Spleen (tissue), 11 donors: ENCODE results near the gene PXDN. TPM values are rescaled to one million over a fixed set of nuclear protein-coding genes. Genes with fewer than 3 reads are reported as not detected.

Source experiments
- DNase-seq: peaks from one replicate; pipeline ENCODE4 v3.0.0-alpha.2; 2020
- H3K27ac ChIP-seq, 8 donors: fragments of 200-600 bp; sonication (generic) in 7 of 8; 1 replicate in 4 of 8; 2 replicates in 4 of 8; pipeline versions ENCODE4 v1.5.0 to v1.8.0; 2016 to 2021; ENCODE audit warnings: inconsistent platforms in 4 of 8, mild to moderate bottlenecking in 4 of 8, moderate library complexity in 1 of 8
- H3K27me3 ChIP-seq, 7 donors: fragments of 200-600 bp; sonication (generic) in 6 of 7; replicated peaks in 1 of 7; 1 replicate in 4 of 7; 2 replicates in 3 of 7; pipeline versions ENCODE4 v1.5.0 to v1.8.0; 2016 to 2021; ENCODE audit warnings: inconsistent platforms in 3 of 7, mild to moderate bottlenecking in 1 of 7
- H3K36me3 ChIP-seq, 6 donors: fragments of 200-600 bp; sonication (generic) in 5 of 6; 1 replicate in 4 of 6; 2 replicates in 2 of 6; pipeline versions ENCODE4 v1.5.0 to v1.8.0; 2016 to 2021; ENCODE audit warnings: inconsistent platforms in 2 of 6
- H3K4me1 ChIP-seq, 6 donors: fragments of 200-600 bp; sonication (generic) in 5 of 6; 1 replicate in 3 of 6; 2 replicates in 3 of 6; pipeline versions ENCODE4 v1.5.0 to v1.8.0; 2016 to 2021; ENCODE audit warnings: inconsistent platforms in 3 of 6
- H3K4me3 ChIP-seq, 8 donors: fragments of 200-600 bp; sonication (generic) in 7 of 8; 1 replicate in 4 of 8; 2 replicates in 4 of 8; pipeline versions ENCODE4 v1.5.0 to v1.8.0; 2016 to 2021; ENCODE audit warnings: inconsistent platforms in 4 of 8, mild to moderate bottlenecking in 4 of 8, moderate library complexity in 2 of 8
- H3K9me3 ChIP-seq, 8 donors: fragments of 200-600 bp; sonication (generic) in 7 of 8; 1 replicate in 4 of 8; 2 replicates in 4 of 8; pipeline versions ENCODE4 v1.5.0 to v1.8.0; 2016 to 2021; ENCODE audit warnings: inconsistent platforms in 4 of 8
- CTCF ChIP-seq, 11 experiments: fragments of 200-600 bp in 7 of 11; fragments of 450-650 bp in 4 of 11; sonication (generic) in 4 of 11; IDR thresholded peaks in 8 of 11; conservative IDR thresholded peaks in 3 of 11; 1 replicate in 7 of 11; 2 replicates in 4 of 11; pipeline versions ENCODE4 v1.4.0 to v1.8.0; 2016 to 2021; ENCODE audit warnings: antibody characterized with exemption in 11 of 11, inconsistent platforms in 4 of 11, mild to moderate bottlenecking in 1 of 11
- POLR2A ChIP-seq, 3 donors: fragments of 450-650 bp; IDR thresholded peaks; one replicate each; pipeline ENCODE4 v1.5.1; 2017; ENCODE audit warnings: antibody characterized with exemption in 3 of 3, mild to moderate bottlenecking in 1 of 3
- POLR2AphosphoS5 ChIP-seq, 3 donors: sonication (generic); formaldehyde crosslinking; IDR thresholded peaks; one replicate each; pipeline ENCODE4 v1.5.1; 2017; ENCODE audit warnings: antibody characterized with exemption in 3 of 3
- WGBS, 5 donors: extraction: QIAGEN DNeasy Blood & Tissue Kit in 3 of 5; methylation state at CpG; one replicate each; pipeline versions ENCODE4 v1.1.5 to v1.1.7; 2013 to 2018; 5-methylcytosine and 5-hydroxymethylcytosine counted together
- intact Hi-C: fragments of 100-400 bp; cut with DNase I; formaldehyde crosslinking; loops from one replicate; pipeline ENCODE4 v1.15.0; 2023; ENCODE audit warnings: low total_unique reads
- polyA plus RNA-seq, 3 donors: library from polyadenylated mRNA; stranded (reverse); fragments of 200-250 nt; gene quantifications; one replicate each; pipeline ENCODE4 v1.2.1, GENCODE V29; 2013
- total RNA-seq, 7 donors: library from RNA; depleted of rRNA in 3 of 7; stranded (reverse); fragments of >200 nt in 3 of 7; fragmentation: NEBNext Ultra II Directional in 4 of 7; extraction: Animal tissue kit (Norgen Biotek cat#: 25700) in 4 of 7; gene quantifications; one replicate each; pipeline versions ENCODE4 v1.1.0 to v1.2.1, GENCODE V29; 2016 to 2021
- donor health status: healthy with polysubstance abuse.
- donor health status: DM: no; HTN: no; CAD: no; lungs with moderate emphysema.
- donor health status: DM: no; HTN: no; CAD: no.
- donor health status: Bipolar disorder and iron deficiency.
- donor health status: healthy.
- donor health status: DM: no; HTN: no; CAD: no.
- donor health status: DM: yes; HTN: yes; CAD: no.

Gene PXDN
- total and polyA plus RNA-seq, 10 donors, result 1.9 to 49.3 (median 30.8) TPM

- WGBS, 5 donors, result 77 to 80% (median 79%) methylated on average over 6 of the region's 6 CpGs
- H3K36me3 ChIP-seq, result peaks cover 0 to 50% (median 11%) of the 10 kb centered on the region in 6 donors
Observed at GRCh38 chr2:1631292-1632001, 112.9 kb downstream of the PXDN start.

DNA sequence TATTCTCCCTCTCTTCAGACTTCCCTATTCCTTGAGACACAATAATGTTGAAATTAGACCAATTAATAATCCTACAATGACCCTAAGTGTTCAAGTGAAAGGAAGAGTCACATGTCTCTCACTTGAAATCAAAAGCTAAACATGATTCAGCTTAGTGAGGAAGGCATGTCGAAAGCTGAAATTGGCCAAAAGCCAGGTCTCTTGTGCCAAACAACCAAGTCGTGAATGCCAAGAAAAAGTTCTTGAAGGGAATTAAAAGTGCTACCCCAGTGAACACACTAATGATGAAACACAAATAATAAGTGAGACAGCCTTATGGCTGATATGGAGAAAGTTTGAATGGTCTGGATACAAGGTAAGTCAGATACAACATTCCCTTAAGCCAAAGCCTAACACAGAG is 115.4 kb downstream of the PXDN start:
- intact Hi-C loops, result no loop called here
- H3K4me1 ChIP-seq, result peaks cover 0 to 9% (median 0%) of the 10 kb centered on the region in 6 donors
- H3K27ac ChIP-seq, result no peak overlapping the region
- peaks cover 0 to 8% (median 0%) of the 10 kb centered on the region in 8 donors for H3K9me3 ChIP-seq
- no peak overlapping the region for H3K4me3 ChIP-seq
- DNase-seq, result no peak
- H3K27me3 ChIP-seq, result no peaks in the 10 kb centered on the region
- 15 to 67% (median 30%) methylated on average over 2 of the region's 2 CpGs for WGBS, 5 donors
- TF ChIP-seq POLR2A (IDR thresholded peaks at IDR 0.05) (no peak), CTCF (IDR thresholded peaks at IDR 0.05 in 8 of 11, conservative IDR thresholded peaks at IDR 0.05 in 3 of 11) (no peak), POLR2AphosphoS5 (IDR thresholded peaks at IDR 0.05) (no peak)
- H3K36me3 ChIP-seq, result peaks cover 0 to 26% (median 2%) of the 10 kb centered on the region in 6 donors

More at GRCh38 chr2:1631292-1632001, 112.9 kb downstream of the PXDN start:
- TF ChIP-seq CTCF (IDR thresholded peaks at IDR 0.05 in 8 of 11, conservative IDR thresholded peaks at IDR 0.05 in 3 of 11) (no peak), POLR2A (IDR thresholded peaks at IDR 0.05) (no peak), POLR2AphosphoS5 (IDR thresholded peaks at IDR 0.05) (no peak)
- H3K27ac ChIP-seq, result no peak overlapping the region
- DNase-seq, result no peak
- H3K4me3 ChIP-seq, result no peak overlapping the region
- intact Hi-C loops, result no loop called here
- H3K27me3 ChIP-seq, result no peaks in the 10 kb centered on the region
- H3K4me1 ChIP-seq, result no peaks in the 10 kb centered on the region
- peaks cover 0 to 8% (median 0%) of the 10 kb centered on the region in 8 donors for H3K9me3 ChIP-seq

DNA sequence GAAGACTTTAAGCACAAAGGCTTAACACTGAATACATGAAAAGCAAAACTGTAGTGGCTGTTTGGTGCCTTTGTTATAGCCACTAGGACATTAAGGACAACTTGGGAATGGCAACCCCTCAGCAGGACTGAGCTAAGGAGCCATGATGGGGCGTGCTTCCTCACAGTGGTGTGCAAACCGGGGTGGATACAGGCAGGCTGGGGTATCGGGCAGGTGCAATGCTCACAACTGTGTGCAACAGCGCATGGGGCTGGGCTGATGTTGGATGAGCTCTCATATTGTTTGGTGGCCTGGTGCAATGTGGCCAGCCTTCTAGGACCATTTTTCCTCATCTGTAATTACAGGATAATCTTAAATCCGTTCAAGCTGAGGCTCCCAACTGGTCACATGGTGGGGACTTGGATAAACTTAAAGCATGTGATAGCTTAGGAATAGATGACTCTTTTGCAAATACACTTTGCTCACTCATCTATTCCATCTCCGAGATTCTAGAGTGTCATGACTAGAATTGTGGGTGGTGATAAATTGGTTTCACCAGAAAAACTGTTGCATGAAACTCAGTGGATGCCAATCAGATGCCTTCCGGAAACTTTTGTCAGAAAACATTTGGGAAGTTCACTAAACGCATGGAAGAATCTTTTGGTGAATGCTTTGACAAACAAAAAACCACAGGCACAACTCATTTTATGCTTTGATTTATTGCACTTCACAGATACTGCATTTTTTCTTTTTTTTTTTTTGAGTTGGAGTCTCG is 116.5 kb downstream of the PXDN start:
- 72 to 84% (median 77%) methylated on average over 9 of the region's 9 CpGs for WGBS, 5 donors
- peaks cover 0 to 8% (median 0%) of the 10 kb centered on the region in 8 donors for H3K9me3 ChIP-seq
- DNase-seq, result peak; percentile 38
- no peaks in the 10 kb centered on the region for H3K27me3 ChIP-seq
- intact Hi-C loops, result no loop called here
- no peak overlapping the region for H3K4me3 ChIP-seq
- peaks cover 0 to 15% (median 0%) of the 10 kb centered on the region in 6 donors for H3K36me3 ChIP-seq
- H3K4me1 ChIP-seq, result peaks cover 0 to 9% (median 0%) of the 10 kb centered on the region in 6 donors
- TF ChIP-seq POLR2A (IDR thresholded peaks at IDR 0.05), result no peak
- TF ChIP-seq POLR2AphosphoS5 (IDR thresholded peaks at IDR 0.05), result no peak
- TF ChIP-seq CTCF (IDR thresholded peaks at IDR 0.05 in 8 of 11, conservative IDR thresholded peaks at IDR 0.05 in 3 of 11), result no peak
- H3K27ac ChIP-seq, result no peak overlapping the region

DNA sequence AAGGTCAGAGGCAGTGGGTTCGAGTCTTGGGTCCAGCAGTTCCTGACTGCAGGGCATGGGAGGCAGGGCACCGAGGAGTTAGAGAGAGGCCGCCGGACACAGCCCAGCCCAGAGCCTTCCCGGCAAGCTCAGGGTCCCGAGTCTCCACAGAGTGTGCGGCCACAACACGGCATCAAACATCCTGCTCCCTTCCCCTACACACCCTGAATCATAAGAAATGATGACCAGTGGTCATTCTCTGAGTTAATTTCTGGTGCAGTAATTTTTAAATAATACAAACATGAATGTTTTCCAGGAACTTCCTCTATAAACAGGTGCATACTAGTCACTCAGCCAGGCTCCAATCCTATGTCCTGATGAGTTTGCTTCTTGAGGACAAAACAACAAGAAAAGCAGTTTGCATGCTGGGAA is 118.0 kb downstream of the PXDN start:
- H3K27me3 ChIP-seq, result no peaks in the 10 kb centered on the region
- H3K9me3 ChIP-seq, result peaks cover 0 to 8% (median 0%) of the 10 kb centered on the region in 8 donors
- no peak overlapping the region for H3K4me3 ChIP-seq
- H3K27ac ChIP-seq, result no peak overlapping the region
- intact Hi-C loops, result no loop called here
- peaks cover 0 to 9% (median 0%) of the 10 kb centered on the region in 6 donors for H3K4me1 ChIP-seq
- peaks cover 0 to 4% (median 0%) of the 10 kb centered on the region in 6 donors for H3K36me3 ChIP-seq
- TF ChIP-seq POLR2AphosphoS5 (IDR thresholded peaks at IDR 0.05), result no peak
- WGBS, 5 donors, result 67 to 83% (median 69%) methylated on average over 8 of the region's 8 CpGs
- DNase-seq, result peak; percentile 51
